ENCODE data around the gene ANKH.

- TF ChIP-seq CTCF (IDR thresholded peaks at IDR 0.05), result no peak
- TF ChIP-seq EZH2 (IDR thresholded peaks at IDR 0.05; ENCODE audit: borderline replicate concordance, insufficient read depth, low read depth, low read length, poor library complexity, severe bottlenecking), result no peak
Observed at GRCh38 chr5:14668181-14668591, 203.4 kb downstream of the ANKH start.
